DOHH2 (cell line): ENCODE data around the gene PIGL.

ENCODE experiments used
- H3F3A ChIP-seq: fragments of 200-600 bp; sonication (generic), shearing (Covaris generic); 2 replicates; pipeline ENCODE4 v1.6.0; 2016; ENCODE audit warnings: antibody characterized with exemption, mild to moderate bottlenecking; ENCODE audit not compliant: control insufficient read depth, insufficient read depth
- H3K27ac ChIP-seq: fragments of 200-600 bp; sonication (generic); 2 replicates; pipeline ENCODE4 v1.5.1; 2014; ENCODE audit warnings: low read depth, mild to moderate bottlenecking, low read length, moderate library complexity
- H3K27me3 ChIP-seq: fragments of 200-600 bp; sonication (generic); 2 replicates; pipeline ENCODE4 v1.6.1; 2014; ENCODE audit warnings: mild to moderate bottlenecking, low read length, mixed read lengths; ENCODE audit not compliant: control insufficient read depth
- H3K36me3 ChIP-seq: fragments of 200-600 bp; sonication (generic); 2 replicates; pipeline ENCODE4 v1.6.1; 2014; ENCODE audit warnings: mild to moderate bottlenecking, low read length, moderate library complexity, mixed read lengths; ENCODE audit not compliant: control insufficient read depth
- H3K4me1 ChIP-seq: fragments of 200-600 bp; sonication (generic); 2 replicates; pipeline ENCODE4 v1.6.1; 2014; ENCODE audit warnings: mild to moderate bottlenecking, low read length, mixed read lengths; ENCODE audit not compliant: control insufficient read depth
- H3K4me2 ChIP-seq: fragments of 200-600 bp; sonication (generic); 2 replicates; pipeline ENCODE4 v1.6.0; 2014; ENCODE audit warnings: mild to moderate bottlenecking, low read length, moderate library complexity
- H3K4me3 ChIP-seq: fragments of 200-600 bp; sonication (generic); 2 replicates; pipeline ENCODE4 v1.5.1; 2014; ENCODE audit warnings: mild to moderate bottlenecking, low read length, mixed read lengths
- H3K79me2 ChIP-seq: fragments of 200-600 bp; sonication (generic); 2 replicates; pipeline ENCODE4 v1.6.1; 2014; ENCODE audit warnings: mild to moderate bottlenecking, low read length, mixed read lengths; ENCODE audit not compliant: control insufficient read depth
- H3K9me2 ChIP-seq: fragments of 200-600 bp; sonication (generic); replicated peaks from 2 replicates; pipeline ENCODE4 v1.6.1; 2014; ENCODE audit warnings: mild to moderate bottlenecking, low read length, mixed read lengths; ENCODE audit not compliant: control insufficient read depth
- H3K9me3 ChIP-seq: fragments of 200-600 bp; sonication (generic); 2 replicates; pipeline ENCODE4 v1.6.1; 2014; ENCODE audit warnings: antibody characterized with exemption, low read length, mixed read lengths; ENCODE audit not compliant: control insufficient read depth, insufficient read depth
- H4K20me1 ChIP-seq: fragments of 200-600 bp; sonication (generic); 2 replicates; pipeline ENCODE4 v1.6.0; 2014; ENCODE audit warnings: low read depth, mild to moderate bottlenecking, antibody characterized with exemption, low read length, moderate library complexity; ENCODE audit not compliant: control insufficient read depth, insufficient read depth
- CTCF ChIP-seq: fragments of 200-600 bp; sonication (generic); IDR thresholded peaks from one replicate; pipeline ENCODE4 v1.5.1; 2014; ENCODE audit warnings: antibody characterized with exemption, mild to moderate bottlenecking, low read depth, low read length; ENCODE audit not compliant: poor library complexity, severe bottlenecking
- EZH2phosphoT487 ChIP-seq: fragments of 200-600 bp; sonication (generic); IDR thresholded peaks from 2 replicates; pipeline ENCODE4 v1.6.1; 2017; ENCODE audit warnings: borderline replicate concordance, mild to moderate bottlenecking, antibody characterized with exemption, low read length, moderate library complexity, mixed read lengths

PIGL gene

DNA sequence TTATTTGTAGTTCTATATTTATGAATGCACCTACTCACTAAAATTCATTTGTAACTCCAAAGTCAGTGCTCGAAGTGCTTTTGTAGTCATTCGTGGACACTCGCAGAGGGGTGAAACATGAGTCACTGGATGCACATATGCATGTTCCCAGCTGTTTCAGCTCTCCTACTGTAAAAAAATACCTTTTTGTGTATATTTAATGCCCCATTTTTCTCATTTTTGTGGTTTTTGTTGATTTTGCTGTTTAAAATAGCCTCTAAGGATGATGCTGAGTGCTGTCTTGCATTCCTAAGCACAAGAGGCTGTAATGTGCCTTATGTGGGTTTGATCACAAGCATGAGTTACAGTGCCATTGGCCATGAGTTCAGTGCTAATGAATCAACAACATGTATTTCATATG lies 105.6 kb downstream of the PIGL start:
- Histone ChIP-seq H3K4me1 (peaks cover 19% of the 10 kb centered on the region), H3K27me3 (no peaks in the 10 kb centered on the region), H3K79me2 (no peaks in the 10 kb centered on the region), H3K9me2 (no peaks in the 10 kb centered on the region), H3K27ac (no peak overlapping the region), H3K36me3 (peaks cover 12% of the 10 kb centered on the region), H3K4me3 (no peak overlapping the region), H3F3A (peaks cover 4% of the 10 kb centered on the region), H3K9me3 (no peaks in the 10 kb centered on the region), H3K4me2 (no peak overlapping the region), H4K20me1 (no peaks in the 10 kb centered on the region)
- no peak for TF ChIP-seq EZH2phosphoT487

DNA sequence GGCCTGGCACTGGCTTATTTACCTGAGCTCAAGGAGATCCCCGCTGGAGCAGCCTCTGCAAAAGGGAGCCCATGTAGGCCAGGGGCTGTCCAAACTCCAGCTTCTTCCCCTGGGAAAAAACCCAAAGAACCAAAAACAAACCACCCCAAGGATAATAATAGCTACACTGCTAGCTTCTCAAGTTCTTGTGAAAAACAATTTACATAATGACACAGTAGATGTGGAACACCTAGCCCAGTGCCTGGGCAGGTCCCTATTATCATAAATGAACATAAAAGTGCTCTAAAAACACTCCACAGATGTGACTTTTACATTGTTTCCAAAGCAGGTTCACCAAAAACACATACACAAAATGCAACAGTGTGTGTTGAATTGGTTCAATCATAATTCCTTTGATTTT lies 109.0 kb downstream of the PIGL start:
- Histone ChIP-seq H3K27ac (no peak overlapping the region), H4K20me1 (no peaks in the 10 kb centered on the region), H3K4me3 (no peak overlapping the region), H3K79me2 (no peaks in the 10 kb centered on the region), H3F3A (peaks cover 4% of the 10 kb centered on the region), H3K4me2 (no peak overlapping the region), H3K9me2 (no peaks in the 10 kb centered on the region), H3K27me3 (no peaks in the 10 kb centered on the region), H3K36me3 (peaks cover 12% of the 10 kb centered on the region), H3K4me1 (peaks cover 38% of the 10 kb centered on the region), H3K9me3 (no peaks in the 10 kb centered on the region)
- TF ChIP-seq EZH2phosphoT487 (no peak), CTCF (no peak)

DNA sequence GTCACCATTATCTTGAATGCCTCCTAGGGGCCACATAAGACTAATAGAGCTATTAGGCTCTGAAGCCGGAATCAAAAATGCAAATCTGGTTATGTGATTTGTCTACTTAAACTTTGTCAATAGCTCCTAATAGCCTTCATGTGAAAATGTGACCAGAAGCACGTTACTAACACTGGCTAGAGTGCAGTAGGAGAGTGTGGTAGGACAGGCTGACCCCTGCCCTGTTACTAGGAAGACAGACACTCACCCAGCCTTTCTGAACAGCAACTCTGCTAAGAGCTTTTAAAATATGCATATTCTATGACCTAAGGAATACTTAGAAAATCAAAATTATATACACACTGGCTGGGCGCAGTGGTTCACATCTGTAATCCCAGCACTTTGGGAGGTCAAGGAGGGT lies 110.0 kb downstream of the PIGL start:
- Histone ChIP-seq H3K4me2 (peak overlapping the region; percentile 22; the same call in 1 of the 2 replicates), H3K36me3 (peaks cover 12% of the 10 kb centered on the region), H3K27ac (no peak overlapping the region), H3K27me3 (no peaks in the 10 kb centered on the region), H4K20me1 (no peaks in the 10 kb centered on the region), H3K4me1 (peaks cover 38% of the 10 kb centered on the region), H3K4me3 (no peak overlapping the region), H3K9me3 (no peaks in the 10 kb centered on the region), H3F3A (peaks cover 4% of the 10 kb centered on the region), H3K79me2 (no peaks in the 10 kb centered on the region), H3K9me2 (no peaks in the 10 kb centered on the region)
- TF ChIP-seq CTCF (no peak), EZH2phosphoT487 (no peak)

- Histone ChIP-seq H3K4me1 (peaks cover 48% of the 10 kb centered on the region), H3K27ac (no peak overlapping the region), H3K9me2 (no peaks in the 10 kb centered on the region), H3F3A (peaks cover 5% of the 10 kb centered on the region; the same call in 1 of the 2 replicates), H3K4me2 (peak overlapping the region; percentile 50), H3K79me2 (no peaks in the 10 kb centered on the region), H3K36me3 (peaks cover 6% of the 10 kb centered on the region; the same call in 1 of the 2 replicates), H3K9me3 (no peaks in the 10 kb centered on the region), H4K20me1 (no peaks in the 10 kb centered on the region), H3K4me3 (no peak overlapping the region; the same call in 1 of the 2 replicates), H3K27me3 (no peaks in the 10 kb centered on the region)
- TF ChIP-seq EZH2phosphoT487: no peak
- TF ChIP-seq CTCF: no peak
These were observed 112.0 kb downstream of the PIGL start for GRCh38 chr17:16328997-16329396.
